Heart left ventricle (tissue), 16 donors: Measurements from ENCODE around the gene CCDC28A. TPM values are rescaled to one million over a fixed set of nuclear protein-coding genes. Genes with fewer than 3 reads are reported as not detected.
A peak's percentile ranks its signal among the peaks of the same experiment; 100 is the strongest.

Experiments used
- ATAC-seq, 4 donors: fragments of 200-7000 bp; cut with Tn5 transposase; one replicate each; pipeline ENCODE4 v1.9.1; 2020 to 2022; ENCODE audit warnings: moderate library complexity in 4 of 4, mild to moderate bottlenecking in 3 of 4, moderate number of reproducible peaks in 1 of 4
- DNase-seq, 5 donors: peaks; one replicate each; pipeline ENCODE4 v3.0.0-alpha.2; 2020
- H3K27ac ChIP-seq, 12 donors: fragments of 200-600 bp; sonication (generic) in 4 of 12; one replicate each; pipeline versions ENCODE4 v1.5.0 to v1.8.0; 2016 to 2022; ENCODE audit warnings: mild to moderate bottlenecking in 2 of 12
- H3K27me3 ChIP-seq, 9 donors: fragments of 200-600 bp; sonication (generic) in 2 of 9; one replicate each; pipeline versions ENCODE4 v1.5.1 to v1.8.0; 2016 to 2022; ENCODE audit warnings: mild to moderate bottlenecking in 3 of 9
- H3K36me3 ChIP-seq, 9 donors: fragments of 200-600 bp; sonication (generic) in 2 of 9; one replicate each; pipeline versions ENCODE4 v1.5.0 to v1.8.0; 2018 to 2022; ENCODE audit warnings: mild to moderate bottlenecking in 2 of 9
- H3K4me1 ChIP-seq, 12 donors: fragments of 200-600 bp; sonication (generic) in 4 of 12; one replicate each; pipeline versions ENCODE4 v1.5.0 to v1.8.0; 2016 to 2022; ENCODE audit warnings: mild to moderate bottlenecking in 3 of 12
- H3K4me3 ChIP-seq, 12 donors: fragments of 200-600 bp; sonication (generic) in 4 of 12; one replicate each; pipeline versions ENCODE4 v1.5.0 to v1.8.0; 2017 to 2022; ENCODE audit warnings: mild to moderate bottlenecking in 9 of 12, moderate library complexity in 4 of 12
- H3K9me3 ChIP-seq, 12 donors: fragments of 200-600 bp; sonication (generic) in 4 of 12; one replicate each; pipeline versions ENCODE4 v1.5.0 to v1.8.0; 2016 to 2022; ENCODE audit warnings: mild to moderate bottlenecking in 1 of 12
- CTCF ChIP-seq, 12 donors: fragments of 200-600 bp; sonication (generic) in 4 of 12; IDR thresholded peaks; one replicate each; pipeline versions ENCODE4 v1.5.0 to v1.8.0; 2018 to 2022; ENCODE audit warnings: antibody characterized with exemption in 12 of 12, mild to moderate bottlenecking in 5 of 12
- POLR2A ChIP-seq, 2 donors: fragments of 450-650 bp; IDR thresholded peaks; one replicate each; pipeline ENCODE4 v1.6.1; 2017; ENCODE audit warnings: antibody characterized with exemption in 2 of 2, mild to moderate bottlenecking in 2 of 2, moderate library complexity in 2 of 2
- WGBS, 4 donors: extraction: QIAGEN DNeasy Blood & Tissue Kit in 2 of 4; methylation state at CpG; one replicate each; pipeline versions ENCODE4 v1.1.5 to v1.1.7; 2013 to 2018; 5-methylcytosine and 5-hydroxymethylcytosine counted together
- intact Hi-C, 10 donors: fragments of 100-400 bp; cut with DNase I; formaldehyde crosslinking; loops; one replicate each; pipeline versions ENCODE4 v1.11.1 to v1.14.2; 2022
- polyA plus RNA-seq, 2 donors: library from polyadenylated mRNA; stranded (reverse); fragments of 200-250 nt; gene quantifications; one replicate each; pipeline ENCODE4 v1.2.3, GENCODE V29; 2013
- total RNA-seq, 9 donors: library from RNA; depleted of rRNA in 2 of 9; stranded (reverse); fragments of >200 nt in 2 of 9; fragmentation: NEBNext Ultra II Directional in 3 of 9; extraction: Animal tissue kit (Norgen Biotek cat#: 25700) in 3 of 9; gene quantifications; one replicate each; pipeline versions ENCODE4 v1.1.0 to v1.2.4, GENCODE V29; 2016 to 2023
- donor health status: ischemic (EF 13 %, LVEDD 7.1; RV severe dilation, severe dysfunction).
- donor health status: healthy with polysubstance abuse.
- donor health status: DM: no; HTN: yes; CAD: no.
- donor health status: DM: no; HTN: no; CAD: no.
- donor health status: ischemic (EF 25% LVEDD 6.9; RV normal size, moderate dysfunction).
- donor health status: ischemic (EF 25% LVEDD 5.7; RV mildly dilated, moderate dysfunction).
- donor health status: healthy.
- donor health status: DM: yes; HTN: yes; CAD: no.
- donor health status: ischemic (EF 35%, LVEDD 5.7; RV mildly dilated, moderate dysfunction).
- donor health status: nonischemic (EF 11% LVEDD 7.7; RV severe dilation, severe dysfunction).
- donor health status: DM: yes; HTN: yes; CAD: no.
- donor health status: PGD.
- donor health status: ischemic (EF 29% LVEDD 5.4; RV normal size, mild dysfunction).
- donor health status: nonischemic (EF 23%, LVEDD 6.1; RV moderate dilation, normal function).

CCDC28A gene
- total and polyA plus RNA-seq, 11 donors, result 4.6 to 13.6 (median 7.8) TPM

GRCh38 chr6:138821519-138821918, 48.0 kb downstream of the CCDC28A start:
- Histone ChIP-seq H3K9me3 (no peaks in the 10 kb centered on the region), H3K27me3 (no peaks in the 10 kb centered on the region), H3K27ac (no peak overlapping the region), H3K36me3 (no peaks in the 10 kb centered on the region), H3K4me1 (peaks cover 0 to 13% (median 5%) of the 10 kb centered on the region in 12 donors), H3K4me3 (no peak overlapping the region)
- intact Hi-C loops, result loop anchor here in 1 of 10 donors (10.0 kb wide), 1 partner anchor 83 kb away; no protein-coding TSS in a partner anchor
- WGBS, 4 donors, result 85 to 96% (median 93%) methylated on average over 4 of the region's 4 CpGs
- ATAC-seq, result no peak
- DNase-seq, result no peak
- TF ChIP-seq CTCF (IDR thresholded peaks at IDR 0.05), result no peak
- TF ChIP-seq POLR2A (IDR thresholded peaks at IDR 0.05), result no peak

- peak in 3 of 4 donors; percentile 13 to 51 (median 16) for ATAC-seq
- TF ChIP-seq CTCF (IDR thresholded peaks at IDR 0.05) (no peak), POLR2A (IDR thresholded peaks at IDR 0.05) (no peak)
- Histone ChIP-seq H3K27ac (no peak overlapping the region), H3K36me3 (no peaks in the 10 kb centered on the region), H3K9me3 (no peaks in the 10 kb centered on the region), H3K27me3 (no peaks in the 10 kb centered on the region), H3K4me1 (peaks cover 0 to 4% (median 0%) of the 10 kb centered on the region in 12 donors), H3K4me3 (no peak overlapping the region)
- no peak for DNase-seq
- WGBS, 4 donors, result 61 to 68% (median 65%) methylated on average over 11 of the region's 11 CpGs
- intact Hi-C loops, result loop anchor here in 2 of 10 donors (5.0 to 10.0 kb wide), 2 partner anchors 80 to 538 kb away; no protein-coding TSS in a partner anchor
Observed at GRCh38 chr6:138824482-138825144, 51.0 kb downstream of the CCDC28A start.

- no peak for DNase-seq
- H3K27me3 ChIP-seq, result no peaks in the 10 kb centered on the region
- H3K9me3 ChIP-seq, result peaks cover 0 to 10% (median 0%) of the 10 kb centered on the region in 12 donors
- H3K36me3 ChIP-seq, result no peaks in the 10 kb centered on the region
- TF ChIP-seq POLR2A (IDR thresholded peaks at IDR 0.05) (no peak), CTCF (IDR thresholded peaks at IDR 0.05) (no peak)
- intact Hi-C loops, result loop anchor here in 1 of 10 donors (5.0 kb wide), 1 partner anchor 37 kb away; no protein-coding TSS in a partner anchor
- no peak for ATAC-seq
- WGBS, 4 donors, result 80 to 86% (median 84%) methylated on average over 7 of the region's 7 CpGs
- H3K4me1 ChIP-seq, result peaks cover 0 to 17% (median 4%) of the 10 kb centered on the region in 12 donors
- H3K27ac ChIP-seq, result no peak overlapping the region
- H3K4me3 ChIP-seq, result no peak overlapping the region
Observed at GRCh38 chr6:138830248-138830647, 56.7 kb downstream of the CCDC28A start.

GRCh38 chr6:138832182-138832581, 58.6 kb downstream of the CCDC28A start:
- Histone ChIP-seq H3K4me3 (peak overlapping the region in 2 of 12 donors; percentile 3 to 43), H3K27me3 (no peaks in the 10 kb centered on the region), H3K4me1 (peaks cover 0 to 17% (median 5%) of the 10 kb centered on the region in 12 donors), H3K36me3 (no peaks in the 10 kb centered on the region), H3K9me3 (peaks cover 0 to 10% (median 0%) of the 10 kb centered on the region in 12 donors), H3K27ac (peak overlapping the region in 3 of 12 donors; percentile 71 to 92 (median 73))
- no peak for TF ChIP-seq POLR2A (IDR thresholded peaks at IDR 0.05)
- no peak for TF ChIP-seq CTCF (IDR thresholded peaks at IDR 0.05)
- intact Hi-C loops, result loop anchor here in 1 of 10 donors (5.0 kb wide), 1 partner anchor 35 kb away; no protein-coding TSS in a partner anchor
- 92 to 99% (median 96%) methylated on average over 2 of the region's 2 CpGs for WGBS, 4 donors
- DNase-seq (no peak), ATAC-seq (no peak)
